COLO668 (cell line): Measurements from ENCODE around the gene RNF175.
A peak's percentile ranks its signal among the peaks of the same experiment; 100 is the strongest.

Source experiments
- DNase-seq: peaks from one replicate; lab custom pipeline; 2025; ENCODE audit not compliant: unreplicated experiment; lab: John Stamatoyannopoulos, UW

Gene RNF175

DNA sequence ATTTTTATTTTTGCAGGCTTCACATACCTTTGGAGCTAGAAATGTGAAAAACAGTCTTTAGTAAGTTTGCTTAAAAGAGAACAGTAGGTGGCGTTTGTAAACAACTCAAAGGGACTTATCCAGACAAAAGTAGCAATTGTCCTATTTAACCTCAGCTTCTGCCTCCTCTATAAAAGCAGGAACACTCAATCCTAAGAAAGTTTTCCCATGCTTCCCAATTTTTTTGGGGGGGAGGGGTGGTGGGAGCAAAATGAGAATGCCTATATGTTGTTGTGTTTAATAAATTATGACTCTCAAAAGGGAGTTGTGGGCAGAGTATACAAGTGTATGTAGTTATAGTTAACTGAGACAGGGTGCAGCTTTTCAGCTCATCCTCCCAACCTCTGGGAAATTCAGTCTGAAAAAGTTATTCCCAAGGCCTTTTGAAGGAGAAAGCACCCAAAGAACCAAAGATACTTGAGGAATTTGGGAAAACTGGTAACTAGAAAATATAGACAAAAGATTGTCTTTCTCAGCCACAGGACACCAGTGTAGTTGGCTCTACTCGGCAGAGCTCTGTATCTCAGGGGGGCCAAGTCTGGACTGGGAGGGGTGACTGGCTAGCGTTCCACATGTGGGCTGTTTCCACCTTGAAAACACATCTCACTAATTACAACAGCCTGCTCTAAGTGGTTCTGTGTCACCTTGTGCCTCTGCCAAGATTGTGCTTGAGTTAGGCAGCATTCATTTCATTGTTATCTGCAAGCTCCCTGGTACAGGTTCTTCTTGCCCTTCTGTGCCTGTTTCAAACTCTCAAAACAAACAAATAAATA, 26.3 kb upstream of the RNF175 start:
- no peak for DNase-seq

DNA sequence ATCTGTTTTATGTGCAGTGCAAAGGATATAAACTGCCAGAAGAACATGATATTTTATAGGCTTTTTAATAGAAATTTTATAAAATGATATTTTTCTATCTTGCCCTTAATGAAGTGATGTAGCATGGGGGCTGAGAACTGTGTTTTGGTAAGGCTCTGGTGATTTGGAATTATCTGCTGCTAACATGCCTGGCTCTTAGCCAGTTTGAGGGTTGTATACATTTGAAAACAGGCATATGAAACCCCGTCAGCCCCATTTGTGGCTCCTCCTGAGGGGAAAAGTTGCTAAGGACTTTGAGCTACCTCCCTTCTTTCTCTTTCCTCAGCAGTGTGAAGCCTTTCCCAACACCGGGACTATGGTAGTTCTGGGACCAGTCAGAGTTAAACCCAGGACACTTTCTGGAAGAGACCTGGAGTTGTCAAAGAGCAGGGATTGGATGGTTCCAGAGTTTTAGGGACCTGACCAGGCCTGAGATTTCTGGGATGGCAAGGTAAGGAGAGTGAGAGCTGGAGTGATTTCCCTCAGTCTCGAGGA, 24.4 kb upstream of the RNF175 start:
- DNase-seq: no peak

DNA sequence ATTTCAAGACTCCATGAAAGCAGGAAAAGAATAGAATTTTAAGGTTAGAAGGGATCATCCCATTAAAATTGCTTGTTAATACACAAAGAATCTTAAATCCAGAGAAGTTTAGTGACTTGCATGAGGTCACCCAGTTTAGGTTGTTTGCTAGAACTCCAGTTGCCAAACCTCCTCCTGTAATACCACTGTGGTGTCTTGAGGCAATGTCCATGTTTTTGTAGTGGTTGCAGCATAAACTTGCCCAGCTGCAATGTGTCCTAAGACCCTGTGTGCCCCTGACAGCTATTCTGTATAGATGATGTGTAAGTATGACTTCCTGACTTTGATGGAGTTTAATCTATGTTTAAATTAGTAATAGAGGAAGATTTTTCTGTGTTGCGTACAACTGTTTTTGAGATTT, 22.8 kb upstream of the RNF175 start:
- no peak for DNase-seq

DNA sequence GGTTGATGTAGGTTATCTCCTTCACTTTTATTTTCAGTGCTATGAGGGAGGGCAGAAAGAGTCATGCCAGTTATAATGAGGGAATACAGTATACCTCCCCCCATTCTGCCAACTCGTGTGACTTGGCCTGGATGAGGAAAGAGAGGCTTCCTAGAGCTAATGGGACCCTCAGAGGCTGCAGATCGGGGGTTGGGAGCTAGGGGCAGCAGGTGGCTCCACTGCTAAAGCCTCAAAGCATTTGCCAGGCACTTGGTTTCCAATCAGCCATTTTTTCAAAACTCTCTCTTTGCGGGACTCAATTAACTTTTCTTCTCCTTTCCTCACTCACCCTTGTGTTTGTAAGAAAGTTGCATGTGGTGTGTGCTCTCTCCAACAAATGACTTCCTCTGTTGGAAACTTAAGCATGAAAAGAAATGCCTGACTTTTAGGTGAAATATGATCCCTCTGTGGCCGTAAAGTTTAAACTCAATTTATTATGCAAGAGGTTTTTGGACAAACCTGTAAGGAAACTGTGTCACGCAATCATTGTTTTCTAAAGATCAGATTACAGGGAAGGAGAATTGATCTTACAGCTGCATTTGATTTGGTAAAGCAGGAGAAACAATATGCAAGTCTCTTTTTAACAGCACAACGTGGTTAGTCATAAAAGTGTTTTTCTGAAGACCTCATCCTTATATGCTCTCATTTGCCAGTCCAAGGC, 22.0 kb upstream of the RNF175 start:
- no peak for DNase-seq

DNA sequence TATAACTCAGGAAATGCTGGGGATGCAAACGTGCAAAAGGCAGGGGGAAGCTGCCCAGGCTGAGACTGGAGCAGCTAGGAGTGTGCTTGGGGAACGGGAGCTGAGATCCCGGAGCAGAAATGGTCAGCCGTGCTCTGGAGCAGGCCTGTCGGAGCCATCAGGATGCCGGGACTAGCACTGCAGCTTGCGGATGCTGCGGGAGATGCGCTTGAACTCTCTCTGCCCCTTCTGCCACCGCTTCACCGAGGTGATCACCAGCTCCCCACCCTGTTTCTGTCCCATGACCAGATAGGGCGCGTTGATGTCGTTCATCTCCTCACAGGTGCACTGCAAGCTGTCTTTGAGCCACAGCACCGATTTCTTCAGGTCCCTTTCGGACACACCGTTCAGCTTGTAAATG, 21.5 kb upstream of the RNF175 start:
- no peak for DNase-seq

DNA sequence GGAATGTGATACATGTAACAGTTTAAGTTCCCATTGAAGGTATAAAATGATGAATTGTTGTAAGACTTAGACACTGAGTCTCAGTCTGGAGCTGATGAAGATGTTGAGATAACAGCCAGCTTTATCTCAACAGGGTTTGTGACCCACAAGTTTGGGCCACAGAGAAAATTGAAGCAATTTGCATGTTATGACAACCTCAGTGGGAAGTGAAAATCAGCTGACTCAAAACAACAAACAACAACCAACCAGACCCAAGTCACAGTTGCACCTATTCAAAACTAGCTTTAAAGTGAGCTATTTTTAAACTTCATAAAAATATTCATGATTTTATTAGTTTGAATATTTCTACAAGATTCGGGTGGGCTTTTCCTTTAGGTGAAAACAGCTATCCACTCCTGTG, 21.1 kb upstream of the RNF175 start:
- no peak for DNase-seq

DNA sequence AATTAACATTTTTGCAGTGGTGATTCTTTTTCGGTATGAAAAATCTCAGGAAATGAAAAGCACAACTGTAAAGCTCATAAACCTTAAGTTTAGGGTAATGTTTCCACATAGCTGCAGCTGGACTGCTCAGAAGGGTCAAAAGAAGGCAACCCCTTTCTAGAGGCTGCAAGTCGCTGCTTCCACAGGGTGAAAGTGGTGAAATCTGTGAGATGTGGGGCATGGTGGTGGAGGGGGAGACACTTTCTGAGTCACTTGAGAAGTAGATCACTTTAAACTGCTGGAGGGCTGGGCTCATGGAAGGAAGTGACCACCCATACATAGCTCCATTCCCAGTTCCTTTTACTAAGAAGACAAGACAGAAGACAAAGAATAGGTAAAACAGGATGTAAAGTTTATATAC, 20.4 kb upstream of the RNF175 start:
- no peak for DNase-seq

DNA sequence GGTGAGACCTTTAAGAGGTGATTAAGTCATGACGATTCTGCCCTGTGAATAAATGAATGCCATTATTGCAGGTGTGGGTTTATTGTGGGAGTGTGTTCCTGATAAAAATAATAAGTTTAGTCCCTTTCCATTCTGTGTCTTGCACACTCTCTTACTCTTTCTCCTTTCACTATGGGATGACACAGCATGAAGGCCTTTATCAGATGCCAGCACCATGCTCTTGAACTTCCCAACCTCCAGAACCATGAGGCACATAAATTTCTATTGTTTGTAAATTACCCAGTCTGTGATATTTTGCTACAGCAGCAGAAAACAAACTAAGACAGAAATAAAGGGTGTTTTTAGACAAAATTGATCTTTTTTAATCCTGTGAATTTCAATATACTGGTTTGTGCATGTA, 18.6 kb upstream of the RNF175 start:
- no peak for DNase-seq

DNA sequence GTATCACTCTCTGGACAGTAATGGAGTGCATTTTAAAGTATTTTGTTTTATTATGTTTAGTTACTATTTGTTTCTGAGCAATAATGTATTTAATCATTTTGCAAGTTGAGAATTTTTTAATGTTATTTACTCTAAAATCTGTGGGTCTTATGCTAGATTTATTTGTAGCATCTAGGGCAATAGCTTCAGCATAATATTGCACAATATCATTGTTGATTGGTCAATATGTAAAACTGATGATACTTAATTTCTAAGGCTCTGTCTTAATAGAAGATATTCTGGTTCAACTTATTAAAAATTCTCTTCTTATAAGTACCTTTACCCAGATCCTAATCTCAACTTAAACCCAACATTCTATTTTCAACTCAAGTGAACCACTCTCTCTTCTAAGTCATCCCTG, 17.6 kb upstream of the RNF175 start:
- DNase-seq: no peak

DNA sequence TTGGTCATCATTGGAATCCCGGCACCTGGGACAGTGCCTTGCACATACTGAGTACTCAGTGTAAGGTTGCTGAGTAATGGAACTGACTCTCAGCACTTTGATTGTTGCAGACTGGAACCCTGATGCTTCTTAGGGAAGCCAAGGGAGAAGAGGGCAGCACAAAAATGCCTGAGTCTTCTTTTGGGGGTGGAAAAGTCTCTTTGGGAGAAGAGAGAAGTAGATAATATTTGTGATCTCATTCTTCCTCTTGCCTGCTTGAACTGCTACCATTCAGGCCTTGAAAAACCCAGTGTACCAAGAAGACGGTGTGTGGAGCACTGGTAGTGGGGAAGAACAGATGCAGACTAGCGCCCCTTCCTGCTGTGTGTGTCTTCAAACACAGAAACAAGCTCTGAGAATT, 16.8 kb upstream of the RNF175 start:
- no peak for DNase-seq

DNA sequence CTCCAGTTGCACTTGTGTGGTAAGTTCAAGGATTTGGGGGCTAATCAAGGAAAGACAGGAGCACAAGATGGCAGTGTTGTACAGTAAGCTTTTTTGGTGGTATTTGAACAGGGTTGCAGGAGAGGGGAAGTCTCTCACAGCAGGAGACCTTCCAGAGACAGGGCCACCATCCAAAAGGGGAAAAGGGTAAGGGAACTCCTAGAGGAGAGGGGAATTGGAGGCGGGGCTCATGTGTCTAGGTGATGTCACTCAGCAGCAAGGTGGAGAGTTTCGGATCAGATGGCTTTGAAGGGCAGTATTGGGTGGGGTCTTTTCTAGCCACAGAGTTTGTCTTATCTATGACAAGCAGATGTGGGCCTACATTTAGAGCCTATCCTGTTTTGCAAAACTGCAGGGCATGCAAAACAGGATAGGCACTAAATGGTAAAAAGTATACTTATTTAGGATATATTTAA, 13.4 kb upstream of the RNF175 start:
- no peak for DNase-seq

DNA sequence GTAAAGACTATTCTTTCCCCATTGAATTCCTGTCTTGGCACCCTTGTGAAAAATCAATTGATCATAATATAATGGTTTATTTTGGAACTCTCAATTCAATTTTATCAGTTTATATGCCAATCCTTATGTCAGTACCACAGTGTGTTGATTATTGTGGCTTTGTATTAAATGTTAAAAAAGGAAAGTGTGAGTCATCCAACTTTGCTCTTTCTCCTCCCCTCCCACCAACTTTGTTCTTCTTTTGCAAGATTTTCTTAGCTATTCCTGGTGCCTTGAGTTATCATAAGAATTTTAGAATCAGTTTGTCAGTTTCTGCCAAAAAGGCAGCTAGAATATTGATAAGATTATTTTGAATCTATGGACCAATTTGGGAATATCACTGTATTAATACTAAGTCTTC, 11.2 kb upstream of the RNF175 start:
- DNase-seq: no peak

DNA sequence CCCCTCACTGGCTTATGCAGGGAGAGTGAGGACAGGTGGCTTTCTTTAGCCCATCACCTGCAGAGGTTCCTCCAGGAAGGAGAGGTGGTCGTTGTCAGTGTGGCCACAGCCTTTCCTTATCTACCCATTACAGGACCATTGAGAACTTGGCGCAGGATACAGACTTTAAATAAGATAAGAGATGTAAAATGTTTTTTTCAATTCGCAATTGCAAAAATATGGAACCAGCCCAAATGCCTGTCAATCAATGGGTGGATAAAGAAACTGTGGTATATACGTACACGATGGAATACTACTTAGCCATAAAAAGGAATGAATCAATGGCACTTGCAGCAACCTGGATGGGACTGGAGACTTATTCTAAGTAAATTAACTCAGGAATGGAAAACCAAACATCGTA, 6.9 kb upstream of the RNF175 start:
- no peak for DNase-seq

DNA sequence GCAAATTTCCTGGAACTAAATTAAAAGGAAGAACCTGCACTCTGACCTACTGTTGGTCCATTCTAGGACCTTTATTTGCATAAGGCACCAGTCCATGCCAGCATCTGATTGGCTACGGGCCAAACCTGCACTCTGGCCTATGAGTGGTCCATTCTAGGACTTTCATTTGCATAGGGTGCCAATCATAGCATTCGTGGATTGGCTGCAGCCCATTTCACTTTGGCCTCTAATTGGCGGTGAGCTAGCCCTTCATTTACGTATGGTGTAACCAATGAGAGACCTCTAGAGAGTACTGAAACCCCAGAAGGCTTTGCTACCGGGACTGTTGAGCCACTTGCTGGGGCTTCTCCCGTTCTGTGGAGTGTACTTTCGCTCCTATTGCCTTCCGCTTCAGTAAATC, 6.1 kb upstream of the RNF175 start:
- no peak for DNase-seq

DNA sequence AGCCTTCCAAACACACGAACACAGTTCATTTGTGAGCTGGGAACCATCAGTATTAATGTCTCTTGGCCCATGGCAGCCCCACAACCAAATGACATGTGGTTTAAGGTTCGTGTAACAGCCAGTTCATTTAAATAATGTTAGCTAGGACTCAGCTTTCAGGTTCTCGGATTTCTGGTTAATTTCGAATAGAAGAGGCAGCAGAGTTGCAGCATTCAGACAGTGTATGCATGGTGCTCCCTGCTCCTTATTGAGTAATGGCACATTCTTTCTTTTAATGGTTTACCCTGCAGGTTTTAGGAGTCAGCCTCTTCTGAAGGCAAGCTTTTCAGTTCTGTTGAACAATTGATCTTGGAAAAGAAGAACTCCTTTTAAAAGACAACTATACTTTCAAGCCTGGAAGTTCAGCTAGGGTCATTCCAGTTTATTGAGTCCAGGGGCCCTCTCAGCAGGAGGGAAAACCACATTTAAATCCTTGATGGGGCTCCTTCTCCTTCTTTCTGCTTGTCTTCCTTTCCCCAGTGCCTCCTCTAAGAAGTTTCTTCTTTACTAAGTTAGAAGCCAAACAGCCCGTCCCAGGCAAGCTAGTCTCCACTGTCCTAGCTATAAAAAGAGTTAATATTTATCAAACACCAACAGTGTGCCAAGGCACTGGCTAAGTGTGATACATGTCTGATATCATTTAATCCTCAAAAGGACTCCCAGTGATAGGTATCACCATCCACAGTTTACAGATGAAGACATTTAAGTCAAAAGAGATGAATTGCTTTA, 5.0 kb upstream of the RNF175 start:
- no peak for DNase-seq

DNA sequence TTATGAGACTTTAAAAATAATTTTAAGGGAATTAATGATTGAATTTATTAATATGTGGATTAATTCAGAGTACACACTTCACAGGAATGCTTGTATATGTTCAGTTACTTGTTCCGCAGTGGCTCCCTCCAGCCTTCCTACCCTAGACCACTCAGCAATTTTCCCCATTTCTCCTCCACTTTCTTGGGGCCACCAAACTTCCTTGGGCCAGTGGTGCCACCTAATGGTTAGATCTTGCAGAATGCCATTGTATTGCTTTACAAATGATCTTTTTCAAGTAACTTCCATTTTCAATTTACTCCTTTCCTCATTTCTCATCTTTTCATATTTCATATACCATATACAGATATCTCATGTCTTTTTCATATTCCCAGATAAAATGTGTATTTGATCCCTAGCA, 3.6 kb upstream of the RNF175 start:
- DNase-seq: no peak

DNA sequence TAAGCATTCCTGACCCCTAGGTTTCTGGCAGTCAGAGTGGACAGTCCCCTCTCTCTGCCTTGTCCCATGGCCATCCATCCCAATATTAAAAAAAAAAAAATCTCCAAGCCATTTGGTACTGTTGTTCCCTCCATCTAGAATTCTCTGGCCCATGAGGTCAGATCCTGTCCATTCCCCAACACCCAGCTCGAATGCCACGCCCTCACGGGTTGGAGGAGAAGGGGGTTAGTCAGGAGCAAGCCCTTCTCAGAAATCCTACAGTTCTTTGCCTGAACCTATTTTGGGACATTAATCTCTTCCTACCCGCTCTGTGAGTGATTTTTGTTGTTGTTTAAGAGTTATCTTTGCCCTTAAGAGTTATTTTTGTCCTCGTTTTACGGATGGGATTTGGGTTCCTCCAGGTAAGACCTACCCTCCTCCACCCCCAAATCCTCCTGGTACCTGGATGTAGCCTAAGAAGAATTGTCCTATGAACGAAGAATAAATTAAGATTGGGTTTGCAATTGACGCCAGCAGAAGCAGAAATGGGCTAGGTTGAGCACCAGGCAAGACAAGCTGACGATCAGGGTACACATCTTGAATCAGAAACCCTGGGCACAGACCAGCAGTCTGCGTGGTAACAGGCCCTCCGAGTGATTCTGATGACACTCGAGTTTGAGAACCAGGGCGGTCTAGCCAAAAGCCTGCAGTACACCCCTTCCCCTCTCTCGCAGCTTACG, 977 bp downstream of the RNF175 start:
- no peak for DNase-seq

DNA sequence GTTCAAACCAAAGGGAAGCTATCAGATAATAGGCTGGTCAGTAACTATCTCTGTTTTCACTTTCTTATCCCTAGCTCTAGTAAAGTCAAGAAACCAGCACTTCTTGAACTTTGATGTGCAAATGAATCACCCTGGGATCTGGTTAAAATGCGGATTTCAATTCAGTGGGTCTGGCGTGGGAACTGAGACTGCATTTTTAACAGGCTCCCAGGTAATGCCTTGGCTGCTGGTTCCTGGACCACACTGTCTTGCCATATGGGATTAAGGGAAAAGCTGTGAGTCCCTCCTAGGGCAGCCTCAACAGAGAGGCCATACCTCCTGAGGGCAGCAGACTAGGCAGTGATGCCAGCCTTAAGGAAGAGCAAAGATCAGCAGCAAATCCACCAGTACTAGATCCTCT, 1.7 kb downstream of the RNF175 start:
- DNase-seq: no peak

DNA sequence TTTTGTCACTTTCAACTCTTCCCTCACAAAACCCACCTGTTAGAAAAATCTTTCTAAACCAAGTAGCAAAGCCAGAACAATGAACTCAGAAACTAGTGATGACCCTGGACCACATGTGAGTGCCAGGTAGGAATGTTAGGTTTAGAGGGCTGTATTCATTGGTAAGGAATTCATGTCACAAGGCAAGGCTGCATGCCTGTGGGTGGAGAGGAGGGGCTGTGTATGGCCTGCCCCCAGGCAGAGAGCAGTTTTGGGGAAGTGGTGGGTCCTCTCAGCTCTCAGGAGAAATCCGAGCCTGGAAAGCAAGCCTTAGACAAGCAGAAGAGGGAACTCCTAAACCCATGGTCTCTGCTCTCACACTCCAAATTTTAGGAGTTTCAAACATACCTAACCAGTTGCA, 2.4 kb downstream of the RNF175 start:
- no peak for DNase-seq

DNA sequence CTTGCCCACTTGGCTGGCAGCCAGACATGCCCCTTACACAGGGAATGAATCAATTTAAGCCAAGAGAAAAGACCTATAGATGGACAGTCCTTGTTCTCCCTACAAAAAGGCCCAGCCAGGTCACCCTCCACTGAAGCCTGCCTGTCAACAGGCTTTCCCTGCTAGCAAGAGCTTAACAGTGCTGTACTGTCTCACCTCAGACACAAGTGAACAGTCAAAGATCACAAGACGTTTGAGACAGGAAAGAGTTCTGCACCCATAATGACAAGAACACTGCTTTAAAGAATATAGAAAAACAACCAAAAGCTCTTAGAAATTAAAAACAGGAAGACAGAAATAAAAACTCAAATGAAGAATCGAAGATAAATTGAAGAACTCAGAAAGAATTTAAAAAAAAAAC, 4.6 kb downstream of the RNF175 start:
- DNase-seq: no peak

DNA sequence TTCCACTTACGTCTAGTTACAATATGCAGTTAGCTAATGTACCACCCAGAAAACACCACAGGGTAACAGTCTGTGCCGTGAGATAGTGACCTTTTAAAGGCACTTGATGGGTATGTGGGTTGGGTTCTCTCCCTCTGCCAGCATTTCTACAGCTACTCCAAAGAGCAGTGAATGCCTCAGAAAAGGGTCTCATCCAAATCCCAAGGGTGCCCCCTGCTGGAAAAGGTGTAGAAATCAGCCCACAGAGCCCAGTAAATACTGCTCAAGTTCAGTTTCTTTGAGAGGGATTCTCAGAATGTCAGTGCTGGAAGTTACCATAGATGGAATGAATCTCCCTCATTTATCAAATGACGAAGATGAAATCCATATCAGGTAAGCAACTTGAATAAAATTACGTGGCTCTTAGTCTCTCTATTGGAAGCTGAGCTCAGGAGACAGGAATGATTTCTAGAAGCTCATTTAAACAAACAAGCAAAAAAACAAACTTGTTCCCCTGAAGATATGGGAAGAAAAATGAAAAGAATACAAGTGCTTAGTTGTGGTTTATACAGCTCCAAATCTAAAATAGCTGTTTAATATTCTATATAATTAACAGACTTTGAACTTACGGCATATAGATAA, 9.5 kb downstream of the RNF175 start:
- DNase-seq: peak; percentile 33
